Kidney (tissue), 14 donors: ENCODE measurements around the gene RNF123. TPM values are rescaled to one million over a fixed set of nuclear protein-coding genes. Genes with fewer than 3 reads are reported as not detected.
"Not testable (repeated sequence)": the region's sequence is repeated elsewhere in the genome, so short reads cannot be mapped to it uniquely, and the experiment has no call there.

Experiments used
- DNase-seq, 5 donors: peaks; one replicate each; pipeline ENCODE4 v3.0.0-alpha.2; 2013 to 2020
- FAIRE-seq: peaks from 2 replicates; lab custom pipeline; 2012; peaks lifted over from hg19 to GRCh38; lab: Jason Lieb, UNC
- H3K27ac ChIP-seq, 2 donors: one replicate each; pipeline ENCODE4 v1.7.0; 2013; ENCODE audit warnings: low read depth in 2 of 2, low read length in 2 of 2, inconsistent platforms in 1 of 2
- H3K27me3 ChIP-seq: one replicate; pipeline ENCODE4 v1.7.1; 2013; ENCODE audit warnings: low read length, inconsistent platforms; ENCODE audit not compliant: control insufficient read depth, insufficient read depth
- H3K36me3 ChIP-seq, 3 donors: one replicate each; pipeline versions ENCODE4 v1.7.0 to v1.7.1; 2013; ENCODE audit warnings: low read length in 3 of 3, control low read depth in 1 of 3, inconsistent platforms in 1 of 3; ENCODE audit not compliant: insufficient read depth in 3 of 3, control insufficient read depth in 2 of 3
- H3K4me1 ChIP-seq, 3 donors: one replicate each; pipeline versions ENCODE4 v1.7.0 to v1.7.1; 2013; ENCODE audit warnings: low read length in 3 of 3, inconsistent platforms in 1 of 3, low read depth in 1 of 3; ENCODE audit not compliant: control insufficient read depth in 2 of 3, insufficient read depth in 2 of 3
- H3K4me3 ChIP-seq, 3 donors: one replicate each; pipeline versions ENCODE4 v1.7.0 to v1.8.1; 2013; ENCODE audit warnings: low read length in 3 of 3, control low read depth in 1 of 3, inconsistent platforms in 1 of 3
- H3K9ac ChIP-seq, 3 donors: one replicate each; pipeline versions ENCODE4 v1.7.0 to v1.7.1; 2013; ENCODE audit warnings: low read length in 3 of 3, control low read depth in 1 of 3, inconsistent platforms in 1 of 3
- H3K9me3 ChIP-seq, 3 donors: one replicate each; pipeline versions ENCODE4 v1.7.0 to v1.7.1; 2013; ENCODE audit warnings: low read length in 3 of 3, control low read depth in 1 of 3, inconsistent platforms in 1 of 3; ENCODE audit not compliant: control insufficient read depth in 2 of 3, insufficient read depth in 1 of 3
- CTCF ChIP-seq: IDR thresholded peaks from 3 replicates; pipeline ENCODE4 v1.5.1; 2012; ENCODE audit warnings: mild to moderate bottlenecking, moderate library complexity, borderline replicate concordance; ENCODE audit not compliant: insufficient read depth; ENCODE audit errors: extremely low read depth
- intact Hi-C: fragments of 100-400 bp; cut with DNase I; formaldehyde crosslinking; loops from one replicate; pipeline ENCODE4 v1.11.1; 2022
- polyA plus RNA-seq: library from polyadenylated mRNA; stranded (reverse); fragments of 350-450 nt; fragmentation: Illumina TruSeq; extraction: RNeasy Lipid Tissue Mini Kit (QIAGEN cat#74804); gene quantifications from one replicate; pipeline ENCODE4 v1.2.3, GENCODE V29; 2014; ENCODE audit warnings: low read depth, low replicate concordance; ENCODE audit not compliant: insufficient read depth
- total RNA-seq: library from RNA; stranded (reverse); fragmentation: NEBNext Ultra II Directional; extraction: Animal tissue kit (Norgen Biotek cat#: 25700); gene quantifications from one replicate; pipeline ENCODE4 v1.2.1, GENCODE V29; 2021
- donor health status: control.
- donor health status: control.
- donor health status: control.
- donor health status: control.
- donor health status: control.
- donor health status: DM: yes; HTN: yes; CAD: no.
- donor health status: Normal renal cell carcinoma (clear cell type).

RNF123 gene
- total and polyA plus RNA-seq, 2 donors from 2014 or later: 41.7 to 43.7 TPM

GRCh38 chr3:49681232-49681522 lies 8.2 kb upstream of the RNF123 start:
- no peak overlapping the region for H3K27ac ChIP-seq
- no peak for TF ChIP-seq CTCF
- DNase-seq (no peak), FAIRE-seq (no peak)
- no peaks in the 10 kb centered on the region for H3K9me3 ChIP-seq
- peaks cover 0 to 38% (median 36%) of the 10 kb centered on the region in 3 donors for H3K4me1 ChIP-seq
- no peaks in the 10 kb centered on the region for H3K27me3 ChIP-seq
- H3K36me3 ChIP-seq: peaks cover 3 to 73% (median 33%) of the 10 kb centered on the region in 3 donors
- H3K4me3 ChIP-seq: no peak overlapping the region
- no peak overlapping the region for H3K9ac ChIP-seq
- intact Hi-C loops: no loop called here

GRCh38 chr3:49681543-49681942 lies 7.8 kb upstream of the RNF123 start:
- TF ChIP-seq CTCF: no peak
- H3K9me3 ChIP-seq: no peaks in the 10 kb centered on the region
- no peaks in the 10 kb centered on the region for H3K27me3 ChIP-seq
- no peak overlapping the region for H3K4me3 ChIP-seq
- peaks cover 2 to 70% (median 29%) of the 10 kb centered on the region in 3 donors for H3K36me3 ChIP-seq
- intact Hi-C loops: no loop called here
- no peak for DNase-seq
- H3K27ac ChIP-seq: no peak overlapping the region
- FAIRE-seq: no peak
- peaks cover 0 to 34% (median 32%) of the 10 kb centered on the region in 3 donors for H3K4me1 ChIP-seq
- H3K9ac ChIP-seq: no peak overlapping the region

DNA sequence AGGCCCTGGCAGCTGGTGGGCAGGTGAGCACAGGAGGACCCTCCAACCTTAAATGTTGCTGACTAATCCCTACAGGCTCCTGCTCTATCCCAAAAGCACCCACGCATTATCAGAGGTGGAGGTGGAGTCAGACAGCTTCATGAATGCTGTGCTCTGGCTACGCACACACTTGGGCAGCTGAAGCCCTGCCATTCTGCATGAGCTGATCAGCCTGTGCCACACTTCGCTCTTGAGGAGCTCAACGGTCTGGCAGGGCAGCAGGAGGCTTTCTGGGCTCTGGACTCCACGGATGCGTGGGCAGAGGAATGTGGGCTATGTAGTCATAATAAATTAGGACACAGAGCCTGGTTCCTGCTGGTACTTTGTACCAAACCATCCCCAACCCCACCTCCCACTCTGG lies 6.2 kb upstream of the RNF123 start:
- Histone ChIP-seq H3K27me3 (no peaks in the 10 kb centered on the region), H3K4me3 (no peak overlapping the region), H3K4me1 (peaks cover 0 to 30% (median 20%) of the 10 kb centered on the region in 3 donors), H3K36me3 (peaks cover 0 to 54% (median 24%) of the 10 kb centered on the region in 3 donors), H3K27ac (peak overlapping the region; percentile 27 to 36), H3K9ac (no peak overlapping the region), H3K9me3 (no peaks in the 10 kb centered on the region)
- FAIRE-seq (no peak), DNase-seq (peak in 3 of 5 donors; percentile 37 to 66 (median 39))
- intact Hi-C loops: no loop called here
- no peak for TF ChIP-seq CTCF

DNA sequence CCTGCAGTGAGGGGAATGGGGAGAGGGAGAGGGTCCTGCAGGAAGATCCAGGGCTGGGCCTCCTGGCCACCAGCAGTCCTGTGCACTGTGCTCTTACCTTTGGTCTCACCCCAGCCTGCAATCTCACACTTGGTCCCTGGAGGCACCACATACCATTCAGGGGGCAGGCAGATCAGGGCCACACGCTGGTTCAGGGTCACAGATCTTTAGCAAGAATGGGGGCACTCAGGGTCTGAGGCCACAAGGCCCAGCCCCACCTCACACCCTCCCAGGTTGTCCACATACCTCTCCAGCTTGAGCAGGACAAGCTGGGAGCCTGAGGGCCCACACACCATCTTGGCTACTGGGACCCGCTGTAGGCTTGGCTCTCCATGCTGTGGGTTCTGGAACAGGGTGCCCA lies 4.9 kb upstream of the RNF123 start:
- peaks cover 0 to 41% (median 20%) of the 10 kb centered on the region in 3 donors for H3K36me3 ChIP-seq

DNA sequence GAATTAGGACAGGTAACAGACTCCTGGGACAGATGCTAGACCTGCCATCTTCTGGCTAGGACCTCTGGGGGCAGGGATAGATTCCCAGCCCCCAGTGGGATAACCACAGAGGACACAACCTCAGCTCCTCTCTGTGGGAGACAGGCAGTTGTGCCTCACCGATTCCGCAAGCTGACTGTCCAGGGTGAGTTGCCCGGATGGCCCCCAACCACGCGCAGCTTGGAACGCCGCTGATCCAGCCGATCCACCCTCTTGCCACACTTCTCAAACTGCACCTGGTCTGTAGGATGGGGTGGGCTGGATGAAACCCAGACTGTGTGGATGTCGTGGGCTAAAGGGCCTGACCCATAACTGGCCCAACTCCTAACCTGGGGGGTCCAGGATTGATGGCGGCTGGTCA lies 4.3 kb upstream of the RNF123 start:
- H3K9me3 ChIP-seq, H3K9ac ChIP-seq, intact Hi-C loops, H3K27ac ChIP-seq, FAIRE-seq, H3K4me3 ChIP-seq, H3K27me3 ChIP-seq, DNase-seq: not testable (repeated sequence)
- H3K36me3 ChIP-seq: peaks cover 0 to 34% (median 15%) of the 10 kb centered on the region in 3 donors
- peaks cover 0 to 38% (median 24%) of the 10 kb centered on the region in 3 donors for H3K4me1 ChIP-seq

More for the DNA sequence above, 4.9 kb upstream of the RNF123 start:
- peaks cover 0 to 34% (median 24%) of the 10 kb centered on the region in 3 donors for H3K4me1 ChIP-seq
- H3K9ac ChIP-seq, intact Hi-C loops, H3K9me3 ChIP-seq, FAIRE-seq, H3K27ac ChIP-seq, H3K27me3 ChIP-seq, DNase-seq, H3K4me3 ChIP-seq: not testable (repeated sequence)

- intact Hi-C loops, FAIRE-seq, H3K27me3 ChIP-seq, H3K9me3 ChIP-seq, H3K9ac ChIP-seq, H3K4me3 ChIP-seq, H3K27ac ChIP-seq: not testable (repeated sequence)
- DNase-seq: peak in 1 of 5 donors; percentile 20
- Histone ChIP-seq H3K4me1 (peaks cover 0 to 40% (median 24%) of the 10 kb centered on the region in 3 donors), H3K36me3 (peaks cover 0 to 27% (median 11%) of the 10 kb centered on the region in 3 donors)
These were observed 3.5 kb upstream of the RNF123 start for GRCh38 chr3:49685846-49686245.
